GM19043 (cell line): ENCODE results near the gene APBA2.

Experiments
- ATAC-seq: cut with Tn5 transposase; IDR thresholded peaks from one replicate; pipeline ENCODE4 v1.9.1; 2021; ENCODE audit warnings: low read depth; ENCODE audit not compliant: unreplicated experiment

The APBA2 gene

GRCh38 chr15:28895146-28895545 lies 9.4 kb downstream of the APBA2 start:
- no peak for ATAC-seq

DNA sequence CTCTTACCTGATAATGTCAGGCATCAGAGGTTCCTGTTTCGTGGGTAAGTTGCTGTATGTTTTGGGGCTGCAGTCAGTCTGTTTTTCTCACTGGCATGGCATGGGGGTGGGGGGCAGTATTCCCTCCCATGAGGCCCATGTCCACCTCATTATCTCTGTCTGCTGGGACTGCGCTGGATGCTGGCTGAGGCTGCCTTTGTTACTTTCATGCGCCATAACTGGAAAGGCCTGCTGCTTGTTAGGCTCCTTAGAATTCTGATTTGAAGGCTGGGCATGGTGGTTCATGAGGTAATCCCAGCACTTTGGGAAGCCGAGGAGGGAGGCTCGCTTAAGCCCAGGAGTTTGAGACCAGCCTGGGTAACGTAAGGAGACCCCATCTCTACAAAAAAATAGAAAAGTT lies 9.8 kb downstream of the APBA2 start:
- ATAC-seq, result no peak

GRCh38 chr15:28896951-28897350 lies 11.2 kb downstream of the APBA2 start:
- ATAC-seq, result no peak

GRCh38 chr15:28897861-28898585 lies 12.2 kb downstream of the APBA2 start:
- no peak for ATAC-seq

- ATAC-seq, result no peak
Observed at GRCh38 chr15:28899061-28899738, 13.4 kb downstream of the APBA2 start.

DNA sequence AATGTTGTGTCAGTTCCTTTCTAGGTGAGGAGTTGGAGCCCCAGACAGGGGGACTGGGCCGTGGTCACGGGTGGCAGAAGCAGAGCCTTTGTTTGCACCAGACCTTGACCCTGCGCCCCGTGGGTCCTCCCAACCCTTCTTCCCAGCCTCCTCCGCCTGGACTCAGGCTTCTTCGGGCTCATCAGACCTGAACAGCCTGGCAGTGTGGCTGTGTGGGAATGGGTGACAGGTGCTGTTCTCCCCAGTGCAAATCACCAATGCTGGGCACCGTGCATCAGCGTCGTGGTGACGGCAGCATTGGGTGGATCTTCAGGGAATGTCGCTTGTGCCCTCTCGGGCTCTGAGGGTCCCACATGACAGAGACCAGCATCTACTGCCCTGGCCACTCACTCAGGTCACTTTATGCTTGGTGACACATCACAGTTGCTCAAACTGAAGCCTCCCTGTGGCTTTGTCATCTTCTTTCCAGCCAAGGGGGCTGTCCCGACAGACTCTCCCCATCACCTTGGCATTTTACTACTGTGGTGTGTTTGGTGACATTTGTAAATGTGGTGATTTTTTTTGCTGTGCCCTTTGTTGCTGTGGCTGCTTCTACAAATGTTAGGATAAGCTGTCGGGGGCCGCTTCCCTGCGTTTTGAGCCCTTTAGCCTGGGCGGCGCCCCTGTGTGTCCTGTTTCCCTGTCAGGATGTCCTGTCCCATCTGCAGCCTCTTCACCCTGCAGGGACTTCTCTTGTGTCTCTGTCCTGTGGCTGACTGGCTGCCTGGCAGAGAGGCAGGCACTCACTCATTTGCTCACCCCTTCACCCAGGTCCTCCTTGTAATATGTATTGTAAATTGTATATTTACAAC lies 14.5 kb downstream of the APBA2 start:
- ATAC-seq, result no peak

GRCh38 chr15:28900892-28901586 lies 15.3 kb downstream of the APBA2 start:
- no peak for ATAC-seq

DNA sequence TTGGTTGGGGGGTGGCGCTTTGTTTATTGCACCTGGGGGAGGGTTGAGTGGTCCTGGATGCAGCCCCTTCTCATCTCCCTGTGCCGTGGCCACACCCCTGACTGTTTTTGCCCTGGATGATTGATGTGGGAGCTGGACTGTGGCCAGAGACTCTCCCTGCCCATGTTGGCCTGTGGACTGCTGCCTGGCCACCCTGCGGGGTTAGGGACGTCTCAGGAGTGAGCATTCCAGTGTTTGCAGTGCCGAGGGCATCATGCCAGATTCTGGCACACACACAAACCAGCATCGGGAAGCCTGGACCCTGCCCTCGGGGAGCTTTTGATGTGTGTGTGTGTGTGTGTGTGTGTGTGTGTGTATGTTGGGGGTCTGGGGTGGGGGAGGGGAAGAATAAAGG lies 15.8 kb downstream of the APBA2 start:
- ATAC-seq, result no peak

- ATAC-seq, result no peak
Observed at GRCh38 chr15:28901987-28902745, 16.4 kb downstream of the APBA2 start.

DNA sequence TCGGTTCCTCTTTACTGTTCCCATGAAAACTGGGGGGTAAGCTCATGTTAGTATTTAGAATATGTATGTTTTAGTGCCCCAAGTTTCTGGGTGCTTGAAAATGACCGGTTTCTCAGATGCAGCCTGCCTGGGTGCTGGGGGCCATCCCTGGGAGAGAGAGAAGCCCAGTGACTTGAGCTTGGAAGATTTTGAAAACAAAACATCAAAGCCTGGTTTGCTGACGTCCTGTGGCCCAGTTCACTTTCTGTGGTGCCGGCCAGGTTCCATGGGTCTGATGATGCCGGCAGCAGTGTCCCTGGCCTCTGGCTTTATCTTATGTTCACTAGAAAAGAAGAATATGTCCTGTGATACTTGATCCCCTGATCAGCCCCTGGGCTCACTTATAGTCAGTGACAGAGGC lies 17.1 kb downstream of the APBA2 start:
- no peak for ATAC-seq

GRCh38 chr15:28903555-28903954 lies 17.8 kb downstream of the APBA2 start:
- ATAC-seq, result no peak

DNA sequence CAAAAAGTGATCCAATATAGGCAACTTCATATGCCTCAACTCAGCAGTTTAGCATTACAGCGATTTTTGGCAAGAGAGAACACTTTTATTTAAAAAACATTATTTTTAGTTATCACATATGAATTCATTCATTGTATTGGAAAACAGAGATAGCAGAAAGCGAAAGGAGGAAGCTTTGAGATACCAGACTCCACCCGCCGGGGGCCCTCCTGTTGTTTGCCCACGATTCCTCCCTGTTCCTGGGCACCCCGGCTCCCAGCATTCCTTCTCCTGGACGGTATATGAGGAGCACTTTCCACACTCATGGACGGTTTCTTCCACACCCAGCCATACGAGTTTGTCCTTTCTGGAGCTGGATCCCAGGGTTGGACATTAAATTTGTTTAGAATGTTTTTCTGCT lies 18.2 kb downstream of the APBA2 start:
- no peak for ATAC-seq

- no peak for ATAC-seq
Observed at GRCh38 chr15:28904541-28905315, 19.0 kb downstream of the APBA2 start.

GRCh38 chr15:28907338-28907960 lies 21.7 kb downstream of the APBA2 start:
- ATAC-seq, result no peak

DNA sequence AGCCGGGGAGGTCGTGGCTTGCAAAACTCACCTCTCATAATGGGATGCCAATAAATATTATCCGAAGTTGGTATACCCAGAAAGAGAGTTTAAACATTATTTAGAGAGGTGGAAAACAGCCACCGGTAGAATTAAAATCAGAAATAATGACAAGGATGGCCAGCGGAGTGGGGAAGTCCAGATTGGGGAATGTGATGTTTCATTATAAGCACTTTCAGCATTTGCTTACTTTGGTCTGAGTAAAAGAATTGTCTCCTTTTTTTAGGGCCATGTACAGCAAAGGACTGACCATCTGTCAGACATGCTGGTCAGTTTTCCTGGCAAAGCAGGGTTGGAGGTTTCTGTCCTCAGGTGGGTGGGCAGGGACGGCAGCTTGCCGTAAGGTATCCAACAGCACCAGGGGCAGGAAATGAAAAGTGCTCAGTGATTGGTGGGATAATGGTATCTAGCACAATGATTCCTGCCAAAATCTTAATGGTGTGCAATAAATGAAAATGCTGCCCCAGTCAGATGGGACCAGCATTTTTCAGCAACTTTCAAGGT lies 24.3 kb downstream of the APBA2 start:
- ATAC-seq, result no peak

- ATAC-seq, result no peak
Observed at GRCh38 chr15:28911310-28911931, 25.6 kb downstream of the APBA2 start.

DNA sequence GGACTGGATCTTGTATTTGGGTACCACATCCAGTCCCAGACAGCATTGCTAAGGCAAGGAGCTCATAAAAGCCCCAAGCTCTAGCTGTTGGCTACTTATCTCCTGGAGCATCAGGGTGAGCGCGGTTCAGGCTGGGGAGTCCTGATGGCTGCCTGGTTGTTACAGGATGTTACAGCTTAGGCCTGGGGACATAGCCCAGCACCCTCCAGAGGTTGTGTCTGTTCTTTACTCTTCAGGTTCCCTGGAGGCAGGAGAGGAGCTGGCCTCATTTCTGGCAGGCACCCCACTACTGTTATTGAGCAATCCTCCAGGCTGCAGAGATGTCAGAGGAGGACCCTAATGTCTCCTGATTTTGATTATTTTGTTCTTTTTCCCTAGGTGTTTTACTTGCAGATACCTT lies 26.6 kb downstream of the APBA2 start:
- ATAC-seq, result no peak

DNA sequence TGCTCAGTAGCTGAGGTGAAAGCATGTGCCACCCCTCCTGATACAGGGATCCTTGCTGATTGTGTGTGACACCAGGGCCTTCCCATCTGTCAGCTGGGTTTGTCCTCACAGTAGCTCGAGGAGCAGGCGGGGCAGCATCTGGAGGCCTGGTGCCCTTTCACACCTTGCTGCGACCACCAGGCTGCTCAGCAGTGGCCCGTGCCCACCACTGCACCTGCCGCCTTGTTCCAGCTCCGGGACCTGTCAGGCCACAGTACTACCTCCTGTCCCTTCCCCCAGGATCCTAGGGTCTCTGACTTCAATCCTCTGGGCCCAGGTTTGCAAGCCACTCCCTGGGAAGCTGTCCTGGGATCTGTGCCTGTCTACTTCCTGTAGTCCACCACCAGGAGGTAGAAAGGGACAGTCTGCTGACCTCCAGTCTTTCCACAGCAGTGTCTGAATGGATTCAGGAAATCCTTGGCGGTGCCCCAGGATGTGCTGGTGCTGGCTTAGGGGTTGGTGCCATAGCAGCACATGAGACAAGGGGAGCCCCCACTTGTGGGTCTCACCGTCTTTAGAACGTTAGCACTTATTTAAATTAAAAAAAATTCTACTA lies 27.5 kb downstream of the APBA2 start:
- no peak for ATAC-seq
